SK-N-SH treated with all-trans-retinoic acid at 6 μM for 48 hours (cell line): ENCODE data around the gene CLDN11.

Experiments
- ATAC-seq: fragments of 200-7000 bp; cut with Tn5 transposase; 3 replicates; pipeline ENCODE4 v1.9.1; 2020; ENCODE audit warnings: mild to moderate bottlenecking, moderate library complexity
- ARNTL ChIP-seq: fragments of 450-650 bp; formaldehyde crosslinking; IDR thresholded peaks from 2 replicates; pipeline ENCODE4 v1.5.0; 2020; ENCODE audit warnings: low read depth, mild to moderate bottlenecking, moderate library complexity, borderline replicate concordance
- BACH2 ChIP-seq: fragments of 250-450 bp; sonication (Bioruptor Pico); IDR thresholded peaks from 2 replicates; pipeline ENCODE4 v1.9.0; 2021; ENCODE audit warnings: mild to moderate bottlenecking, borderline replicate concordance
- CREB5 ChIP-seq: fragments of 250-450 bp; sonication (Bioruptor Pico); IDR thresholded peaks from 2 replicates; pipeline ENCODE4 v1.5.1; 2020; ENCODE audit warnings: low read depth, mild to moderate bottlenecking, moderate library complexity
- CSDC2 ChIP-seq: fragments of 250-450 bp; sonication (Bioruptor Pico); IDR thresholded peaks from 2 replicates; pipeline ENCODE4 v1.5.0; 2020; ENCODE audit warnings: mild to moderate bottlenecking, moderate library complexity
- CSRNP3 ChIP-seq: fragments of 250-450 bp; sonication (Bioruptor Pico); IDR thresholded peaks from 2 replicates; pipeline ENCODE4 v1.5.1; 2021; ENCODE audit warnings: mild to moderate bottlenecking, moderate library complexity
- ESRRG ChIP-seq: fragments of 250-450 bp; sonication (Bioruptor Pico); IDR thresholded peaks from 2 replicates; pipeline ENCODE4 v1.6.1; 2021; ENCODE audit warnings: mild to moderate bottlenecking
- GLIS3 ChIP-seq: fragments of 250-450 bp; sonication (Bioruptor Pico); IDR thresholded peaks from 2 replicates; pipeline ENCODE4 v1.5.0; 2020; ENCODE audit warnings: mild to moderate bottlenecking, moderate library complexity
- ISL1 ChIP-seq: fragments of 250-450 bp; sonication (Bioruptor Pico); IDR thresholded peaks from 2 replicates; pipeline ENCODE4 v2.1.2; 2022; ENCODE audit warnings: mild to moderate bottlenecking, moderate library complexity
- OSR1 ChIP-seq: fragments of 250-450 bp; sonication (Bioruptor Pico); IDR thresholded peaks from 2 replicates; pipeline ENCODE4 v1.8.0; 2022; ENCODE audit warnings: moderate library complexity, mild to moderate bottlenecking, inconsistent platforms
- PATZ1 ChIP-seq: fragments of 250-450 bp; sonication (Bioruptor Pico); IDR thresholded peaks from 2 replicates; pipeline ENCODE4 v1.8.0; 2020; ENCODE audit warnings: mild to moderate bottlenecking, moderate library complexity, borderline replicate concordance
- POU6F1 ChIP-seq: fragments of 250-450 bp; sonication (Bioruptor Pico); IDR thresholded peaks from 2 replicates; pipeline ENCODE4 v1.8.0; 2021; ENCODE audit warnings: low read depth, mild to moderate bottlenecking, moderate library complexity, borderline replicate concordance
- PPARA ChIP-seq: fragments of 250-450 bp; sonication (Bioruptor Pico); IDR thresholded peaks from 2 replicates; pipeline ENCODE4 v1.5.0; 2020; ENCODE audit warnings: mild to moderate bottlenecking, borderline replicate concordance
- RARB ChIP-seq: fragments of 250-450 bp; sonication (Bioruptor Pico); IDR thresholded peaks from 2 replicates; pipeline ENCODE4 v1.8.0; 2021; ENCODE audit warnings: mild to moderate bottlenecking, moderate library complexity
- SNAI2 ChIP-seq: fragments of 250-450 bp; sonication (Bioruptor Pico); IDR thresholded peaks from 2 replicates; pipeline ENCODE4 v1.5.0; 2020; ENCODE audit warnings: mild to moderate bottlenecking, moderate library complexity
- TCF4 ChIP-seq: fragments of 250-450 bp; sonication (Bioruptor Pico); IDR thresholded peaks from 2 replicates; pipeline ENCODE4 v1.8.0; 2021; ENCODE audit warnings: mild to moderate bottlenecking, moderate library complexity, borderline replicate concordance
- TOX ChIP-seq: fragments of 250-450 bp; sonication (Bioruptor Pico); IDR thresholded peaks from 2 replicates; pipeline ENCODE4 v1.8.0; 2021; ENCODE audit warnings: mild to moderate bottlenecking, moderate library complexity, borderline replicate concordance
- TSHZ2 ChIP-seq: fragments of 250-450 bp; sonication (Bioruptor Pico); IDR thresholded peaks from 2 replicates; pipeline ENCODE4 v1.5.0; 2020; ENCODE audit warnings: mild to moderate bottlenecking, moderate library complexity
- ZC3H10 ChIP-seq: fragments of 250-450 bp; sonication (Bioruptor Pico); IDR thresholded peaks from 2 replicates; pipeline ENCODE4 v1.5.1; 2021; ENCODE audit warnings: mild to moderate bottlenecking, moderate library complexity
- ZFP3 ChIP-seq: fragments of 250-450 bp; sonication (Bioruptor Pico); IDR thresholded peaks from 2 replicates; pipeline ENCODE4 v1.5.0; 2020; ENCODE audit warnings: mild to moderate bottlenecking, moderate library complexity
- ZFP30 ChIP-seq: fragments of 450-650 bp; formaldehyde crosslinking; IDR thresholded peaks from 2 replicates; pipeline ENCODE4 v1.5.0; 2022; ENCODE audit warnings: mild to moderate bottlenecking, moderate library complexity
- ZNF565 ChIP-seq: fragments of 450-650 bp; formaldehyde crosslinking; conservative IDR thresholded peaks from 2 replicates; pipeline ENCODE4 v1.5.0; 2020; ENCODE audit warnings: low read depth, mild to moderate bottlenecking, moderate library complexity
- ZNF70 ChIP-seq: fragments of 450-650 bp; formaldehyde crosslinking; IDR thresholded peaks from 2 replicates; pipeline ENCODE4 v1.5.0; 2020; ENCODE audit warnings: mild to moderate bottlenecking, moderate library complexity
- ZNF8 ChIP-seq: fragments of 450-650 bp; formaldehyde crosslinking; IDR thresholded peaks from 2 replicates; pipeline ENCODE4 v1.5.0; 2020; ENCODE audit warnings: mild to moderate bottlenecking, moderate library complexity

Gene CLDN11

GRCh38 chr3:170423001-170423615, 4.4 kb downstream of the CLDN11 start:
- no peak for ATAC-seq
- TF ChIP-seq ZNF8 (CRISPR knock-in tag) (no peak), BACH2 (CRISPR knock-in tag) (no peak), ZNF70 (CRISPR knock-in tag) (no peak), SNAI2 (CRISPR knock-in tag) (no peak), GLIS3 (CRISPR knock-in tag) (no peak), ISL1 (CRISPR knock-in tag) (no peak), ARNTL (no peak), ESRRG (CRISPR knock-in tag) (no peak), RARB (CRISPR knock-in tag) (no peak), PATZ1 (CRISPR knock-in tag) (no peak), ZFP30 (CRISPR knock-in tag) (no peak), TCF4 (CRISPR knock-in tag) (no peak), PPARA (no peak)

DNA sequence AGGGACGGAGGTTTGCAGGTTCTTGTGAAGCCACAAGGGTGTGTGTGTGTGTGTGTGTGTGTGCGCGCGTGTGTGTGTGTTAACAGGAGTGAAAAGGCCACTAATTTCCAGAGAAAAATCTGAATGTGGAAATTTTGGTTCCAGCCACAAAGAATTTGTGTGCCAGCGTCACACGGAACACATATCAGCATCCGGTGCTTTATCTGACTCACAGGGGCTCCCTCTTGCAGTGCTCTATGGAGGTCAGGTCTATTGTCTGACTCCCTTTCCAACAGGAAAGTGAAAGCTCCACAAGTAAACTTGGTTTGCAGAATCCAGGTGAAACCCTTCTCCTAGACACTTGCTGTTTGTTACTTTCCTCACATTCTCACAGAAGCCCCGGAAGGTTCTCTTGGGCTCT, 6.2 kb downstream of the CLDN11 start:
- TF ChIP-seq ISL1 (CRISPR knock-in tag), result no peak
- no peak for TF ChIP-seq ZNF8 (CRISPR knock-in tag)
- TF ChIP-seq PPARA, result no peak
- no peak for TF ChIP-seq ZFP3 (CRISPR knock-in tag)
- TF ChIP-seq TSHZ2 (CRISPR knock-in tag), result no peak
- no peak for TF ChIP-seq OSR1 (CRISPR knock-in tag)
- no peak for TF ChIP-seq POU6F1
- TF ChIP-seq BACH2 (CRISPR knock-in tag), result no peak
- TF ChIP-seq TOX (CRISPR knock-in tag), result no peak
- no peak for TF ChIP-seq PATZ1 (CRISPR knock-in tag)
- no peak for TF ChIP-seq CREB5
- TF ChIP-seq CSRNP3, result no peak
- no peak for TF ChIP-seq ESRRG (CRISPR knock-in tag)
- TF ChIP-seq GLIS3 (CRISPR knock-in tag), result no peak
- TF ChIP-seq ZFP30 (CRISPR knock-in tag), result no peak
- no peak for TF ChIP-seq TCF4 (CRISPR knock-in tag)
- TF ChIP-seq CSDC2, result no peak
- TF ChIP-seq RARB (CRISPR knock-in tag), result no peak
- no peak for TF ChIP-seq ZNF565 (CRISPR knock-in tag)
- no peak for TF ChIP-seq ZC3H10 (CRISPR knock-in tag)
- ATAC-seq, result no peak
